Heart right ventricle (tissue), 16 donors: ENCODE measurements around the gene STMN3. TPM values are rescaled to one million over a fixed set of nuclear protein-coding genes. Genes with fewer than 3 reads are reported as not detected.

ENCODE experiments used
- ATAC-seq, 8 donors: fragments of 200-7000 bp; cut with Tn5 transposase; one replicate each; pipeline ENCODE4 v1.9.1; 2020; ENCODE audit warnings: mild to moderate bottlenecking in 8 of 8, moderate library complexity in 8 of 8, moderate number of reproducible peaks in 1 of 8
- DNase-seq, 2 donors: peaks; one replicate each; pipeline ENCODE4 v3.0.0-alpha.2; 2020
- H3K27ac ChIP-seq, 10 donors: fragments of 200-600 bp; sonication (generic) in 2 of 10; one replicate each; pipeline versions ENCODE4 v1.5.0 to v1.8.0; 2020 to 2022; ENCODE audit warnings: mild to moderate bottlenecking in 3 of 10
- H3K27me3 ChIP-seq, 7 donors: fragments of 200-600 bp; one replicate each; pipeline ENCODE4 v1.8.0; 2021 to 2022; ENCODE audit warnings: mild to moderate bottlenecking in 2 of 7
- H3K36me3 ChIP-seq, 9 donors: fragments of 200-600 bp; sonication (generic) in 1 of 9; one replicate each; pipeline versions ENCODE4 v1.5.0 to v1.8.0; 2020 to 2022; ENCODE audit warnings: mild to moderate bottlenecking in 2 of 9
- H3K4me1 ChIP-seq, 9 donors: fragments of 200-600 bp; sonication (generic) in 1 of 9; one replicate each; pipeline versions ENCODE4 v1.5.0 to v1.8.0; 2020 to 2022; ENCODE audit warnings: mild to moderate bottlenecking in 4 of 9
- H3K4me3 ChIP-seq, 10 donors: fragments of 200-600 bp; sonication (generic) in 2 of 10; one replicate each; pipeline versions ENCODE4 v1.5.0 to v1.8.0; 2020 to 2022; ENCODE audit warnings: mild to moderate bottlenecking in 7 of 10, moderate library complexity in 2 of 10
- H3K9me3 ChIP-seq, 11 donors: fragments of 200-600 bp in 10 of 11; sonication (generic) in 2 of 11; one replicate each; pipeline versions ENCODE4 v1.5.0 to v1.8.0; 2013 to 2022; ENCODE audit warnings: mild to moderate bottlenecking in 2 of 11, control low read depth in 1 of 11, moderate library complexity in 1 of 11
- WGBS, 2 donors: extraction: QIAGEN DNeasy Blood & Tissue Kit; methylation state at CpG; one replicate each; pipeline ENCODE4 v1.1.7; 2013; ENCODE audit warnings: inconsistent platforms in 1 of 2; 5-methylcytosine and 5-hydroxymethylcytosine counted together
- intact Hi-C, 10 donors: fragments of 100-400 bp; cut with DNase I; formaldehyde crosslinking; loops; one replicate each; pipeline versions ENCODE4 v1.11.1 to v1.14.2; 2022
- polyA plus RNA-seq, 2 donors: library from polyadenylated mRNA; stranded (reverse); fragments of 200-250 nt; gene quantifications; one replicate each; pipeline ENCODE4 v1.2.3, GENCODE V29; 2013
- total RNA-seq, 10 donors: library from RNA; stranded (reverse); fragmentation: NEBNext Ultra II Directional in 3 of 10; extraction: Animal tissue kit (Norgen Biotek cat#: 25700) in 3 of 10; gene quantifications; one replicate each; pipeline versions ENCODE4 v1.2.1 to v1.2.4, GENCODE V29; 2021 to 2023
- TF ChIP-seq, protein P1 (sequence below), 9 donors: fragments of 200-600 bp; sonication (generic) in 2 of 9; IDR thresholded peaks; one replicate each; pipeline versions ENCODE4 v1.5.0 to v1.8.0; 2021 to 2022; ENCODE audit warnings: antibody characterized with exemption in 9 of 9, mild to moderate bottlenecking in 5 of 9, moderate library complexity in 1 of 9
- donor health status: Arrhythmogenic right ventricular cardiomyopathy.
- donor health status: ischemic (EF 13 %, LVEDD 7.1; RV severe dilation, severe dysfunction).
- donor health status: healthy with polysubstance abuse.
- donor health status: DM: no; HTN: yes; CAD: no.
- donor health status: DM: no; HTN: no; CAD: no.
- donor health status: ischemic (EF 25% LVEDD 6.9; RV normal size, moderate dysfunction).
- donor health status: ischemic (EF 25% LVEDD 5.7; RV mildly dilated, moderate dysfunction).
- donor health status: healthy.
- donor health status: DM: yes; HTN: yes; CAD: no.
- donor health status: Ischemic cardiomyopathy.
- donor health status: ischemic (EF 35%, LVEDD 5.7; RV mildly dilated, moderate dysfunction).
- donor health status: nonischemic (EF 11% LVEDD 7.7; RV severe dilation, severe dysfunction).
- donor health status: DM: yes; HTN: yes; CAD: no.
- donor health status: PGD.
- donor health status: ischemic (EF 29% LVEDD 5.4; RV normal size, mild dysfunction).
- donor health status: nonischemic (EF 23%, LVEDD 6.1; RV moderate dilation, normal function).

STMN3 gene
- total and polyA plus RNA-seq, 12 donors, result 1.7 to 9.9 (median 3.9) TPM

DNA sequence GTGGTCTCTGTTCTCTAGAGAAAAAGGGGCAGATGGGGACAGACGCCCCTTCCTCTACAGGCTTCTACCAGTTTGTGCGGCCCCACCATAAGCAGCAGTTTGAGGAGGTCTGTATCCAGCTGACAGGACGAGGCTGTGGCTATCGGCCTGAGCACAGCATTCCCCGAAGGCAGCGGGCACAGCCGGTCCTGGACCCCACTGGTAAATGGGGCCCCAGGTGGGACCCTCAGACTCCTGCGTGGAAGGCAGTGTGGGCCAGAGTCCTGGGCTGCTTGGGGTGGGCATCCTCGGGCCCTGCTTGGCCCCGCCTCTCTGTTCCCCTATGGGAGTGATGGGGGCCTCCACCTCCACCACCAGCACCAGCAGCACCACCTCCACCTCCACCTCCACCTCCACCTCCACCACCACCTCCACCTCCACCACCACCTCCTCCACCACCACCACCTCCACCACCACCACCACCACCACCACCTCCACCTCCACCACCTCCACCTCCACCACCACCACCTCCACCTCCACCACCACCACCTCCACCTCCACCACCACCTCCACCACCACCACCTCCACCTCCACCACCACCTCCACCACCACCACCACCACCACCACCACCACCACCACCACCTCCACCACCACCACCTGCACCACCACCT lies 40.0 kb upstream of the STMN3 start:
- 83 to 86% methylated on average over 10 of the region's 10 CpGs for WGBS, 2 donors
- Histone ChIP-seq H3K27me3 (no peaks in the 10 kb centered on the region), H3K36me3 (peaks cover 0 to 39% (median 5%) of the 10 kb centered on the region in 9 donors), H3K9me3 (no peaks in the 10 kb centered on the region), H3K4me3 (no peak overlapping the region), H3K4me1 (peaks cover 13 to 56% (median 46%) of the 10 kb centered on the region in 9 donors), H3K27ac (peak overlapping the region in 3 of 10 donors; percentile 11 to 44 (median 29))
- TF ChIP-seq, protein P1, sequence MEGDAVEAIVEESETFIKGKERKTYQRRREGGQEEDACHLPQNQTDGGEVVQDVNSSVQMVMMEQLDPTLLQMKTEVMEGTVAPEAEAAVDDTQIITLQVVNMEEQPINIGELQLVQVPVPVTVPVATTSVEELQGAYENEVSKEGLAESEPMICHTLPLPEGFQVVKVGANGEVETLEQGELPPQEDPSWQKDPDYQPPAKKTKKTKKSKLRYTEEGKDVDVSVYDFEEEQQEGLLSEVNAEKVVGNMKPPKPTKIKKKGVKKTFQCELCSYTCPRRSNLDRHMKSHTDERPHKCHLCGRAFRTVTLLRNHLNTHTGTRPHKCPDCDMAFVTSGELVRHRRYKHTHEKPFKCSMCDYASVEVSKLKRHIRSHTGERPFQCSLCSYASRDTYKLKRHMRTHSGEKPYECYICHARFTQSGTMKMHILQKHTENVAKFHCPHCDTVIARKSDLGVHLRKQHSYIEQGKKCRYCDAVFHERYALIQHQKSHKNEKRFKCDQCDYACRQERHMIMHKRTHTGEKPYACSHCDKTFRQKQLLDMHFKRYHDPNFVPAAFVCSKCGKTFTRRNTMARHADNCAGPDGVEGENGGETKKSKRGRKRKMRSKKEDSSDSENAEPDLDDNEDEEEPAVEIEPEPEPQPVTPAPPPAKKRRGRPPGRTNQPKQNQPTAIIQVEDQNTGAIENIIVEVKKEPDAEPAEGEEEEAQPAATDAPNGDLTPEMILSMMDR (IDR thresholded peaks at IDR 0.05), result no peak
- intact Hi-C loops, result no loop called here
- ATAC-seq (no peak), DNase-seq (peak in 1 of 2 donors; percentile 14)

DNA sequence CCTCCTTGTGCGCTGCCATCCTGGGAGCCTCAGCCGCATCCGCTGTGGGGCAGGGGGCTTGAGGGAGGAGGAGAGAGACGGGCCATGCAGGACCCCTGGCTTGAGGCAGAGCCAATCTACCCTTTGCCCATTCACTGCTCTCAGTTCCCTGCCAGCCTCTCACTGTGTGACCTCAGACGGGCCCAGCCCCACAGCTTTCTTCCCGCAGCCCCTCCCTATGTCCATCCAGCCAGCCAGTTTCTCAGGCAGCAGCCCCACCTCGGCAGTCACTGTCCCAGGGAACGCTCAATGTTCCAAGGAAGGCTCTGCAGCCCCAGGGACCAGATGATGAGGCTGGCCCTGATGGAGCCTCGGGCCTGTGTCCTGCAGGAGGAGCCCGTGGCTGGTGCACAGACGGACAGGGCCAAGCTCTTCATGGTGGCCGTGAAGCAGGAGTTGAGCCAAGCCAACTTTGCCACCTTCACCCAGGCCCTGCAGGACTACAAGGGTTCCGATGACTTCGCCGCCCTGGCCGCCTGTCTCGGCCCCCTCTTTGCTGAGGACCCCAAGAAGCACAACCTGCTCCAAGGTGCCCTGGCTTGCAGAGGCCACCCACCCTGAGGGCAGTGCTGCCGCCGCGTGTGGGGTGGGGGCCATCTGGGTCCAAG lies 39.3 kb upstream of the STMN3 start:
- no peaks in the 10 kb centered on the region for H3K27me3 ChIP-seq
- no peak overlapping the region for H3K4me3 ChIP-seq
- H3K36me3 ChIP-seq, result peaks cover 0 to 33% (median 5%) of the 10 kb centered on the region in 9 donors
- intact Hi-C loops, result no loop called here
- H3K4me1 ChIP-seq, result peaks cover 20 to 56% (median 48%) of the 10 kb centered on the region in 9 donors
- H3K27ac ChIP-seq, result peak overlapping the region in 3 of 10 donors; percentile 11 to 44 (median 29)
- WGBS, 2 donors, result 70 to 73% methylated on average over 19 to 20 of the region's 20 CpGs
- DNase-seq (peak in 1 of 2 donors; percentile 18), ATAC-seq (no peak)
- H3K9me3 ChIP-seq, result no peaks in the 10 kb centered on the region
- TF ChIP-seq, protein P1 (IDR thresholded peaks at IDR 0.05), result peak in 1 of 9 donors; percentile 9

DNA sequence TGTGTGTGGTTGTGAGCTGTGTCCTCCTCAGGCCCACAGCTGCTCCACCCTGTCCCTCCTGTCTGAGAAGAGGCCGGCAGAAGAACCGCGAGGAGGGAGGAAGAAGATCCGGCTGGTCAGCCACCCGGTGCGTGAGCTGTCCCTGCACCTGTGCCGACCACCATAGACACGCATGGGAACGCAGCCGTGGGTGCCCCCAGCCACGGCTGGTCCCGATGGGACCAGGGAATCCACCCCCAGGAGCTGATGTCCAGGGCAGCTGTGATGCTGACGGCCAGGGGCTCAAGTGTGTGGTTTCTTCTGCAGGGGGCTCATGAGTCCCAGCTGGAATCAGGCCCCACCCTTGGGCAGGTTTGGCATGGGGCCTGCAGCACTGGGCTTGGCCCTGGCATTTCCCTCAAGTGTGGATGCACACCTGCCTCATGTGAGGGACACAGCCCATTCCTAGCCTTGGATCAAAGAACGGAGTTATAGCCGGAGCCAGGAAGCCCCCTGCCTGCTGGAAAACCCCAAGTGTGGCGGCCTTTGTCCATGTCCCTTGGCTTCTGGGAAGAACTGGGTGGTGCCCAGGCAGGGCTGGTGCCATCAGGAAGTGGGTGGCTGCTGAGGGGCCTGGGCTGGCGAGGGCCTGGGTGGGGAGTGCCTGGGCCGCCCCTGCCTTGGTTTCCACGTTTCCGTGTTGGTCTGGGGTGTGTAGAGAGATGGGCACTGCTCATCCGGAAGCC lies 38.6 kb upstream of the STMN3 start:
- no peak overlapping the region for H3K4me3 ChIP-seq
- DNase-seq, result peak in 1 of 2 donors; percentile 4
- TF ChIP-seq, protein P1 (IDR thresholded peaks at IDR 0.05), result no peak
- intact Hi-C loops, result no loop called here
- WGBS, 2 donors, result 87 to 89% methylated on average over 21 of the region's 21 CpGs
- H3K27me3 ChIP-seq, result no peaks in the 10 kb centered on the region
- H3K36me3 ChIP-seq, result peaks cover 0 to 27% (median 5%) of the 10 kb centered on the region in 9 donors
- no peaks in the 10 kb centered on the region for H3K9me3 ChIP-seq
- H3K27ac ChIP-seq, result peak overlapping the region in 2 of 10 donors; percentile 11 to 44
- no peak for ATAC-seq
- peaks cover 21 to 56% (median 48%) of the 10 kb centered on the region in 9 donors for H3K4me1 ChIP-seq
